Lower leg skin (tissue), 4 donors: ENCODE results near the gene UBA6. TPM values are rescaled to one million over a fixed set of nuclear protein-coding genes. Genes with fewer than 3 reads are reported as not detected.

Source experiments
- DNase-seq, 2 donors: peaks; one replicate each; pipeline ENCODE4 v3.0.0-alpha.2; 2019; ENCODE audit warnings: low spot score in 2 of 2
- H3K4me3 ChIP-seq: fragments of 200-600 bp; sonication (generic); 2 replicates; pipeline ENCODE4 v1.5.1; 2017; ENCODE audit warnings: mild to moderate bottlenecking, low read depth; ENCODE audit not compliant: poor library complexity, severe bottlenecking
- CTCF ChIP-seq, 3 donors: fragments of 450-650 bp; IDR thresholded peaks; one replicate each; pipeline ENCODE4 v1.5.1; 2016; ENCODE audit warnings: antibody characterized with exemption in 3 of 3, mild to moderate bottlenecking in 3 of 3, moderate library complexity in 2 of 3
- POLR2A ChIP-seq, 2 donors: fragments of 450-650 bp; IDR thresholded peaks; one replicate each; pipeline ENCODE4 v1.6.1; 2016 to 2017; ENCODE audit warnings: antibody characterized with exemption in 2 of 2, mild to moderate bottlenecking in 1 of 2, moderate library complexity in 1 of 2
- WGBS, 2 donors: methylation state at CpG; one replicate each; pipeline ENCODE4 v1.1.5; 2018; 5-methylcytosine and 5-hydroxymethylcytosine counted together
- intact Hi-C: fragments of 100-400 bp; cut with DNase I; formaldehyde crosslinking; loops from one replicate; pipeline ENCODE4 v1.15.0; 2023; ENCODE audit warnings: low total_unique reads
- total RNA-seq, 4 donors: library from RNA; depleted of rRNA; stranded (reverse); fragments of >200 nt; gene quantifications; one replicate each; pipeline ENCODE4 v1.1.0, GENCODE V29; 2016

Gene UBA6
- total RNA-seq, 4 donors from 2014 or later, result 37.0 to 59.9 (median 43.4) TPM

- 51 to 67% methylated on average over 3 of the region's 3 CpGs for WGBS, 2 donors
- intact Hi-C loops, result no loop called here
- H3K4me3 ChIP-seq, result no peak overlapping the region
- no peak for TF ChIP-seq CTCF (IDR thresholded peaks at IDR 0.05)
- TF ChIP-seq POLR2A (IDR thresholded peaks at IDR 0.05), result no peak
- no peak for DNase-seq
These were observed 96.2 kb downstream of the UBA6 start for GRCh38 chr4:67604749-67605148.

GRCh38 chr4:67604029-67604381 is 97.0 kb downstream of the UBA6 start:
- H3K4me3 ChIP-seq, result no peak overlapping the region
- no peak for DNase-seq
- intact Hi-C loops, result no loop called here
- no peak for TF ChIP-seq POLR2A (IDR thresholded peaks at IDR 0.05)
- no peak for TF ChIP-seq CTCF (IDR thresholded peaks at IDR 0.05)
- WGBS, 2 donors, result 84 to 87% methylated on average over 2 of the region's 2 CpGs

GRCh38 chr4:67603310-67604028 is 97.5 kb downstream of the UBA6 start:
- DNase-seq, result no peak
- WGBS, 2 donors, result 92 to 94% methylated on average over 2 of the region's 2 CpGs
- intact Hi-C loops, result no loop called here
- no peak for TF ChIP-seq CTCF (IDR thresholded peaks at IDR 0.05)
- no peak for TF ChIP-seq POLR2A (IDR thresholded peaks at IDR 0.05)
- H3K4me3 ChIP-seq, result no peak overlapping the region

GRCh38 chr4:67593741-67594175 is 107.2 kb downstream of the UBA6 start:
- 50 to 53% methylated on average over 2 of the region's 2 CpGs for WGBS, 2 donors
- TF ChIP-seq CTCF (IDR thresholded peaks at IDR 0.05) (no peak), POLR2A (IDR thresholded peaks at IDR 0.05) (no peak)
- intact Hi-C loops, result no loop called here
- no peak overlapping the region for H3K4me3 ChIP-seq
- no peak for DNase-seq

GRCh38 chr4:67587156-67587555 is 113.8 kb downstream of the UBA6 start:
- H3K4me3 ChIP-seq, result no peak overlapping the region
- 81 to 84% methylated on average over 3 of the region's 3 CpGs for whole genome bisulfite sequencing, 2 donors
- no peak for DNase-seq
- intact Hi-C loops, result no loop called here
- TF ChIP-seq CTCF (IDR thresholded peaks at IDR 0.05), result no peak
- no peak for TF ChIP-seq POLR2A (IDR thresholded peaks at IDR 0.05)

- no peak for DNase-seq
- no peak overlapping the region for H3K4me3 ChIP-seq
- TF ChIP-seq POLR2A (IDR thresholded peaks at IDR 0.05) (no peak), CTCF (IDR thresholded peaks at IDR 0.05) (no peak)
- intact Hi-C loops, result no loop called here
These were observed 116.5 kb downstream of the UBA6 start for GRCh38 chr4:67584496-67584895.
